Right atrium auricular region (tissue), 2 donors: ENCODE results near the gene CAPS. TPM values are rescaled to one million over a fixed set of nuclear protein-coding genes. Genes with fewer than 3 reads are reported as not detected.

Experiments used
- DNase-seq: peaks from one replicate; pipeline ENCODE4 v3.0.0-alpha.2; 2019; ENCODE audit warnings: low spot score
- H3K27ac ChIP-seq, 2 donors: fragments of 200-600 bp; sonication (generic); 1 replicate in 1 of 2; 2 replicates in 1 of 2; pipeline ENCODE4 v1.5.1; 2016 to 2019
- H3K27me3 ChIP-seq, 2 donors: fragments of 200-600 bp; sonication (generic); one replicate each; pipeline versions ENCODE4 v1.5.1 to v1.6.0; 2017 to 2019
- H3K36me3 ChIP-seq: fragments of 200-600 bp; sonication (generic); one replicate; pipeline ENCODE4 v1.5.1; 2016
- H3K4me1 ChIP-seq, 2 donors: fragments of 200-600 bp; sonication (generic); one replicate each; pipeline versions ENCODE4 v1.5.1 to v1.6.0; 2017 to 2019
- H3K4me3 ChIP-seq, 2 donors: fragments of 200-600 bp; sonication (generic); 1 replicate in 1 of 2; 2 replicates in 1 of 2; pipeline ENCODE4 v1.5.1; 2017 to 2019; ENCODE audit warnings: mild to moderate bottlenecking in 1 of 2, moderate library complexity in 1 of 2
- H3K9me3 ChIP-seq, 2 donors: fragments of 200-600 bp; sonication (generic); one replicate each; pipeline ENCODE4 v1.5.1; 2019
- total RNA-seq, 2 donors: library from RNA; depleted of rRNA; stranded (reverse); fragments of >200 nt; gene quantifications; one replicate each; pipeline ENCODE4 v1.1.0, GENCODE V29; 2016
- TF ChIP-seq, protein P1 (sequence below), 2 donors: fragments of 200-600 bp; sonication (generic); IDR thresholded peaks; one replicate each; pipeline ENCODE4 v1.5.1; 2019; ENCODE audit warnings: antibody characterized with exemption in 2 of 2

Gene CAPS
- total RNA-seq, 2 donors from 2014 or later: 4.5 to 7.3 TPM

DNA sequence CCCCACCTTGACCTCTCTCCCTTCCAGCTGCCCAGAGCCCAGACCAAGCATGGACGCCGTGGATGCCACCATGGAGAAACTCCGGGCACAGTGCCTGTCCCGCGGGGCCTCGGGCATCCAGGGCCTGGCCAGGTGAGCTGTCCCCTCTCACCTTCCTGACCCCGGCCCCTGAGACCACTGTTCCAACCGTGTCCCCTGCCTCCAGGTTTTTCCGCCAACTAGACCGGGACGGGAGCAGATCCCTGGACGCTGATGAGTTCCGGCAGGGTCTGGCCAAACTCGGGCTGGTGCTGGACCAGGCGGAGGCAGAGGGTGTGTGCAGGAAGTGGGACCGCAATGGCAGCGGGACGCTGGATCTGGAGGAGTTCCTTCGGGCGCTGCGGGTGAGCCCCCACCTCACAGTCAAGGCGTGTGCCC, 312 bp downstream of the CAPS start:
- Histone ChIP-seq H3K27ac (peak overlapping the region; percentile 59 to 78), H3K4me1 (peaks cover 0 to 30% of the 10 kb centered on the region in 2 donors), H3K9me3 (no peaks in the 10 kb centered on the region), H3K27me3 (no peaks in the 10 kb centered on the region), H3K36me3 (peaks cover 37% of the 10 kb centered on the region), H3K4me3 (no peak overlapping the region)
- TF ChIP-seq, protein P1, sequence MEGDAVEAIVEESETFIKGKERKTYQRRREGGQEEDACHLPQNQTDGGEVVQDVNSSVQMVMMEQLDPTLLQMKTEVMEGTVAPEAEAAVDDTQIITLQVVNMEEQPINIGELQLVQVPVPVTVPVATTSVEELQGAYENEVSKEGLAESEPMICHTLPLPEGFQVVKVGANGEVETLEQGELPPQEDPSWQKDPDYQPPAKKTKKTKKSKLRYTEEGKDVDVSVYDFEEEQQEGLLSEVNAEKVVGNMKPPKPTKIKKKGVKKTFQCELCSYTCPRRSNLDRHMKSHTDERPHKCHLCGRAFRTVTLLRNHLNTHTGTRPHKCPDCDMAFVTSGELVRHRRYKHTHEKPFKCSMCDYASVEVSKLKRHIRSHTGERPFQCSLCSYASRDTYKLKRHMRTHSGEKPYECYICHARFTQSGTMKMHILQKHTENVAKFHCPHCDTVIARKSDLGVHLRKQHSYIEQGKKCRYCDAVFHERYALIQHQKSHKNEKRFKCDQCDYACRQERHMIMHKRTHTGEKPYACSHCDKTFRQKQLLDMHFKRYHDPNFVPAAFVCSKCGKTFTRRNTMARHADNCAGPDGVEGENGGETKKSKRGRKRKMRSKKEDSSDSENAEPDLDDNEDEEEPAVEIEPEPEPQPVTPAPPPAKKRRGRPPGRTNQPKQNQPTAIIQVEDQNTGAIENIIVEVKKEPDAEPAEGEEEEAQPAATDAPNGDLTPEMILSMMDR (IDR thresholded peaks at IDR 0.05): no peak
- DNase-seq: no peak

DNA sequence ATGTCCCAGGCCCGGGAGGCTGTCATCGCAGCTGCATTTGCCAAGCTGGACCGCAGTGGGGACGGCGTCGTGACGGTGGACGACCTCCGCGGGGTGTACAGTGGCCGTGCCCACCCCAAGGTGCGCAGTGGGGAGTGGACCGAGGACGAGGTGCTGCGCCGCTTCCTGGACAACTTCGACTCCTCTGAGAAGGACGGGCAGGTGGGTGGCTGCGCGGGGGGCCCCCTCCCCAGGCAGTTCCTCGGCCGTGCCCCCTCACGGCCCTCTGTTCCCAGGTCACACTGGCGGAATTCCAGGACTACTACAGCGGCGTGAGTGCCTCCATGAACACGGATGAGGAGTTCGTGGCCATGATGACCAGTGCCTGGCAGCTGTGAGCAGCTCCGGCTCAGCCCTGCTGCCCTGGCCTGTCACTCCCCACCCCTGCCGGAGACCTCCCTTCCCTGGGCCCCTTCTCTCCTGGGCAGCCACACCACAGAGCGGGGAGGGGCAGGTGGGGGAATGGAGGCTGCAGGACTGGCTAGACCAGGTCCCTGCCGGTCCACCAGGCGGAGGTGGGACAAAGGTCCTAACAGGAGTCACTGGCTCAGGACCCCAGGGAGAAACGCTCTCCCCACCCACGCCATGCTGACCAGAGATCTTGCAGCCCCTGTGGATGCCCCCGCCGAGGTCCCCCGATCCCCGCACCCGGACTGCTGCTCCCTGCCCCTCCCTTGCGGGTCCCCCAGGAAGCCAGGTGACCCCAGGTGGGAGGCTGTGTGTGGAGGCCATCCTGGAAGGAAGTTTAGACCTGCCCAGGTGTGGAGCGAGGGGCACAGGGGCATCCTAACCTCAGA, 1.1 kb downstream of the CAPS start:
- Histone ChIP-seq H3K4me1 (peaks cover 0 to 30% of the 10 kb centered on the region in 2 donors), H3K36me3 (peaks cover 45% of the 10 kb centered on the region)
- TF ChIP-seq, protein P1 (IDR thresholded peaks at IDR 0.05): no peak

DNA sequence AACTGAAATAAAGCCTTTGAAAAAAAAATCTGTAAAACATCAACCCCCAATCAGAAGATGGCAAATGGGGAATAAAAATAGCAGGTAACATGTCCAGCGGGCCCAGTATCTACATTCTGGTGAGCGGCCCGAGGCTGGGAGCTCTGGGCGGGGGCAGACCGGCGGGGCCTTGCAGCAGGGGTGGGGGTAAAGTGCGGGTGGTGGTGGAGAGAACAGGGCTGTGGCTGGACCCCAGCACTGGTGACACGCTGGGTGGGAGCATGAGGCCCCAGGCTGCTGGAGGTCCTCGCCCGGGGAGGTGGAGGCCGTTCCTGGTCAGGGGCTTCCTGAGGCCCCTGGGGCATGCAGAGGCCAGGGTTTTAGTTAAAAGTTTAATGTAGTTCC, 1.7 kb downstream of the CAPS start:
- Histone ChIP-seq H3K9me3 (no peaks in the 10 kb centered on the region), H3K36me3 (peaks cover 51% of the 10 kb centered on the region), H3K27ac (peak overlapping the region; percentile 59 to 78), H3K4me3 (no peak overlapping the region), H3K4me1 (peaks cover 0 to 30% of the 10 kb centered on the region in 2 donors), H3K27me3 (no peaks in the 10 kb centered on the region)
- DNase-seq: no peak
- TF ChIP-seq, protein P1 (IDR thresholded peaks at IDR 0.05): no peak

More for the DNA sequence above, 1.1 kb downstream of the CAPS start:
- no peaks in the 10 kb centered on the region for H3K9me3 ChIP-seq
- no peaks in the 10 kb centered on the region for H3K27me3 ChIP-seq
- no peak for DNase-seq
- H3K4me3 ChIP-seq: no peak overlapping the region
- H3K27ac ChIP-seq: peak overlapping the region; percentile 59 to 78

DNA sequence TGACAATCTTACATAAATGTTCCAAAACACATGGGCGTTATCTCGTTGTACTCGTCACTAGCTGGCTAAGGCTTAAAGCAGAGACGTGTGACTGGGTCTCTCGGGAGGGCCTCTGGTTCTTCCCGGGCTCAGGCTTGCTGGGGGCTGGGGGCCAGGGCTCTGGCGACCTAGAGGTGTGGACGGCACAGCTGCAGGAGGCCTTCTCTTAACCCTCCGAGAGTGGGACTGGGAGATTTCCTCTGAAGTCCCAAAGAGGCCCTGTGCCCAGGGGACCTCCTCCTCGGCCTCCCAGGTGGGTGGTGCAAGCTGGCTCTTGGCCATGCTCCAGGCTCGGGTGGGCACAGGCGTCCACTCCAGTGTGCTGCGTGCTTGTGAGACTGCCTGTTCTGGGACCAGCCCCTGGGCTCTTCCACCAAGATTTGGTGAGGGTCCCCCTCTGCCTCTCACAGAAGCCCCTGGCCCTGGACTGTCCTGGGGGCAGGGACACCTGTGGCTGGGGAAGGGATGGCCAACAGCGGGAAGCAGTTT, 2.2 kb downstream of the CAPS start:
- Histone ChIP-seq H3K9me3 (no peaks in the 10 kb centered on the region), H3K4me1 (peaks cover 0 to 30% of the 10 kb centered on the region in 2 donors), H3K4me3 (no peak overlapping the region), H3K27ac (peak overlapping the region; percentile 59 to 78), H3K36me3 (peaks cover 55% of the 10 kb centered on the region), H3K27me3 (no peaks in the 10 kb centered on the region)
- no peak for DNase-seq
- TF ChIP-seq, protein P1 (IDR thresholded peaks at IDR 0.05): no peak

DNA sequence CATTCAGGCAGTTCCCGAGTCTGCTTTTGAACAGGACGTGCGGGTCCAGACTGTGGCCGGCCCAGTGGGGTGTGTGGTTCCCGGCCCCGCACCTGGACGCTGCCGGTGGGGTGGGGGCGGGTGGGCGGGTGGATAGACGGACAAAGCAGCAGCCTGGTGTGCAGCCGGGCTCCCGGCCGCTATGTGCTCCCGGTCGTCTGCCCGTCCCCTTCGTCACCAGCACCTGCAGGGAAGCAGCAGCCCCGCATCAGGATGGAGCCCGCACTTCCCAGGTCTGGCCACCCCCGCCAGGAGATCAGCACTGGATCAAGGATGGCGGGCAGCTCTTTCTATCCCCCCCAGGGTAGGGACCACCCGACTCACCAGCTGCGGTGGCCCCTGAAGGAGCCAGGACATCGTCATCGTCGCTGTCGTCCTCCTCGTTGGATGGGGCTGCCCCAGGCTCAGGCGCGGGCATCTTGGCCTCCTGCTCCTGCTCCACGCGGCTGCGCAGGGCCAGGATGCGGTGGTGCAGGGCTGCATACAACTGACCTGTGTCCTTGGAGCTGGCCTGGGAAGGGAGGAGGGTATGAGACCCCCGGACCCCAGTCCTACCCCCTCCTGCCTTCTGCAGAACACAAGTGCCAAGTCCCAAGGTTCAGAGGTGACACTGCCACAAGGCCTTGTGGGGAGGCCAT, 3.5 kb downstream of the CAPS start:
- peaks cover 67% of the 10 kb centered on the region for H3K36me3 ChIP-seq
- TF ChIP-seq, protein P1 (IDR thresholded peaks at IDR 0.05): no peak

More for the DNA sequence above, 3.5 kb downstream of the CAPS start:
- H3K4me1 ChIP-seq: peaks cover 0 to 30% of the 10 kb centered on the region in 2 donors
- no peak overlapping the region for H3K4me3 ChIP-seq
- no peak for DNase-seq
- no peak overlapping the region for H3K27ac ChIP-seq
- no peaks in the 10 kb centered on the region for H3K27me3 ChIP-seq
- H3K9me3 ChIP-seq: no peaks in the 10 kb centered on the region
